Amniotic stem cell (primary cell): ENCODE results near the gene ERCC6L2.

Source experiments
- DNase-seq: peaks from one replicate; lab custom pipeline; 2025; lab: John Stamatoyannopoulos, UW

ERCC6L2 gene

GRCh38 chr9:95875305-95876137 is at the start of gene ERCC6L2:
Gene ERCC6L2, plus strand, starts transcription at chr9:95875691. Its CDS starts 348 bp downstream, at chr9:95876039.
- peak; percentile 98 for DNase-seq

- no peak for DNase-seq
Observed at GRCh38 chr9:95826183-95826838, 49.2 kb upstream of the ERCC6L2 start.

DNA sequence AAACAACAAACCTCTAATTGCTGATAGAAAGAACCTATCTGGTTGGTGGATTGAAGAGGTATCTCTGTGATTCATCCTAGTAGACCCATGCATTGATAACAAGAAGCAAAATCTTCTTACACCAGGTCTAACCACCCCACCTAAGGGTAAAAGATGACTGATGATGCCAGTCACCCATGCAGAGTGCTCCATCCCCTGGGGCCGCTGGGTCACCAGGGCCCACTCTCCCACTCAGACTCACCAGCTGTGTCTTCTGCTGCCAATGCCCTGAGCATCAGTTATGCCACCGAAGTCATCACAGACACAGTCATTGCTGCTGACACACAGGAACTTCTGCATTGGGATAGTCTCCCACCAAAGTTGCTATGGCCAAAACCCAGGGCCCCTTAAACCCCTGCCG is 44.7 kb upstream of the ERCC6L2 start:
- no peak for DNase-seq

GRCh38 chr9:95831810-95832209 is 43.7 kb upstream of the ERCC6L2 start:
- DNase-seq = no peak

DNA sequence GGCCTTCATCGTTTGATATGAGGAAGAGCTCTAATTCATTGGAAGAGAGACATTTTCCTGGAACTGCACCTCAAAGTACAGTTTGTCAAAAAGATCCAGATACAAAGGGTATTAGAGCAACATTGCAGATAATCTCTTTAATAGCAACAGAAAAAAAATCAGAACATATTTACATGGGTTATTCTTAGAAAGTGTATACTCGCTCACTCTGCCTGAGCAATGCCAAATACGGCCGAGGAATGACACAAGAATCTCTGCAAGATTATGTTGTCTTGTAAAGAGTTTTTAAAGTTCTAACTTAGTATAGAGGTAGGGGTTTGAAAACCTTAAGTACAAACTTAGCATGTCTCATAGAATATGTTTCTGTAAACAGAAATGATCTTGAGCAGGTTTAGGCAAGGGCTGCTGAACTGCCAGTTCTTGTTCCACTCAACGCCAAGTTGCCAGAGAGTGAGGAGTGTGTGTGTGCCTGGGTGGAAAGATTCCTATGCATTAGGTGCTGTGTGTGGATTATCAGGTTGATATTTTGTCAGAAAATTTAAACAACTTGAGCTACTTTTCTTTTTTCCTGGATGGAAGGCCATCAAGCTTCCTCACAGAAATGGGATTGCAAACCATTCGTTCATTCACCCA is 41.8 kb upstream of the ERCC6L2 start:
- DNase-seq = no peak

GRCh38 chr9:95834281-95834907 is 41.1 kb upstream of the ERCC6L2 start:
- DNase-seq = no peak

- DNase-seq = no peak
Observed at GRCh38 chr9:95835393-95835792, 40.1 kb upstream of the ERCC6L2 start.

DNA sequence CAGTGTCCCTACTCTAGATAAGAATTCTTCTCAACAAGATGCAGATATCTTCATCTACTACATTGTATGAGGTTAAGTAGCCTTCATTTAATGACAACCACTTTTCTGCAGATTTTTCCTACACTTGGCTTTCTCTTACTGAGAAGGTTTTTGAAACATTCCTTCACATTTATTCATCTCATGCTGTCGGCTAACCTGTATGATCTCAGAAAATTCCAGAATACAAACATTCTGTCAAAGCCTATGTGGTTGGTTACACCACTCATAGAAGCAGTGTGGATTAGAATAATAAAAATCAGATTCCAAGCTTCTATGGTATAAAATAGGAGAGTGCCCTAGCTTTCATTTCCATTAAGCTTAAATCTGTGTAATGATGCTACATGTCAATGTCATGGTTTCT is 39.4 kb upstream of the ERCC6L2 start:
- no peak for DNase-seq

DNA sequence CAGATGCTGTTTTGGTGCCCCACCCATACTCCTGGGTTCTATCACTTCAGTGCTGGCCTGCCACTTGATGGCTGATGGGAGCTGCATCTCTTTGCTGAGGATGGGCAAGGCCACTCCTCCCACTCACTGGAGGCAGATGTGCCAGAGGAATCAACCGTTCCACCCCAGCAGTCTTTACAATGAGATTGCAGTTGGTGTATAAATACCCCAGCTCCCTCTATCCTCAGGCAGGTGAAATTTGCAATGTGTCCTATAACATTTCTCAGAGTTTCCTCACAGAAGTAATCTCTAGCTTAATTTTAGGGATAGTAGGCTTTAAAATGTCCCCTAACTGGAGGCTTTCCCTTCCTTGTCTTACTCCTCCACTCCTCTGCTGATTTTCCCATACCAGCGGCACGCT is 36.5 kb upstream of the ERCC6L2 start:
- DNase-seq = no peak

DNA sequence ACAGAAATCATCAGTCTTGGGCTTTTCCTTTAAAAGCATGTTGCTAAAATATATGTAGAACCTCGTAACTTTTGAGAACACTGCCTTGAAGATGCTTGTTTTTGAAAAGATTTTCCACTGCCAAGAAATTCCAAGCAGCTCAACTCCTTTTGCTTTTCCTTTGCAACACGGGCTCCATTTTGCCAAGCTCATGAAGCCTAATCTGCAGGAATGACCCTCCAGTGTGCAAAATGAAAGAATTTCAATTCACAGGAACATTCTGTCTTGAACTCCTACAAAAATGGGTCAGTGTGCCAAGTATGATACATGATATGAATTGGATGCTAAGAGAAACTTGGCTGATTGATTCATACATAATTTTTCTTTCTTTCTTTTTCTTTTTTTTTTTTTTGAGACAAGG is 35.4 kb upstream of the ERCC6L2 start:
- no peak for DNase-seq

DNA sequence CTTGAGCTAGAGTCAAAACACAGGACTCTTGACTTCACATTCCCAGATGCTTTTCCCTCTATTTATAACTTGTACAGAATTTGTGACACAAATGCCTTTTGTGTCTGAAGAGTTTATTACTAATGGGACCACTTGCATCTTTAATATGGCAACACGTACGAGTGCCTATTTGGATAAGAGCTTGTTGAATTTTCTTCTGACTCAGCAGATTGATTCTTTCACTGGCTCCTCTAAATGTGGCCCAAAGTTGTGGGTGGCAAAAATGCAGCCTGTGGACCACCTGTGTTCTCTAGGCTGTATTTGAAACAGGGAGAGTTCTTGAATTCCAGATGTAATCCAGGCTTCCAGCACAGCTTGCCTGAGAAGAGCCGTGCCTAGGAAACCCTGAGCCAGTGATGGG is 34.1 kb upstream of the ERCC6L2 start:
- no peak for DNase-seq

DNA sequence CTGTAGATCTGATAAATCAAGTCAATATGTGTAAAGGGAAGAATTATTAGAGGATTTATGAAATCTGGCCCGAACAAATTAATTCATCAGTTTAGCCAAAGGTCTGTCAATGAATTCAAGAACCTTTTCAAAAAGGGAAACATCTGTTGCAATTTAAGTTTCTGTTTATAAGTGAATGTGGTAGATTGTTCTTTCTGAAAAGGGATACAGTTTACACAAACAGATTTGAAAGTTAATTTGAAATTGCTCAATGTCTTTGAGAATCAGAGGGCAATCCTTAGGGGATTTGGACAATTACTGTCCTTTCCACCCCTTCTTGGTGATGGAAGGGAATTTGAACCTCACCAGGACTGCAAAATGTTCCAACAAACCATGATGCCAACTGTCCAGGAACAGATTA is 29.7 kb upstream of the ERCC6L2 start:
- no peak for DNase-seq

DNA sequence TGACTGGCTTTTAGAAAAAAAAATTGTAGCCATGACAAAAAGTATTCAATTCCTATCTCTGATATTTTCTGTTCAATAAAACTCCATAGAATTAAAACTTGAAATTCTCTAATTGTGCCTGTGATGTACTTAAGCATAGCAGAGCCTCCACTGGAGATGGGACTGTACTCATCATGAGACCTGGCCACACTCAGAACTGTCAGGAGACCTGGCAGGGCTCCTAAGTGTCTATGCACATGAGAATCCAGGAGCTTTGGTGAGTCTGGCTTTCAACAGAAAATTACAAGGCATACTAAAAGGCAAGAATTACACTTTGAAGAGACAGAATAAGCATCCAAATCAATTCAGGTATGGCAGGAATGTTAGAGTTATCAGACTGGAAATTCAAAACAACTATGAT is 26.7 kb upstream of the ERCC6L2 start:
- DNase-seq = no peak

GRCh38 chr9:95852059-95853032 is 23.1 kb upstream of the ERCC6L2 start:
- DNase-seq = no peak

- no peak for DNase-seq
Observed at GRCh38 chr9:95854386-95855020, 21.0 kb upstream of the ERCC6L2 start.

- no peak for DNase-seq
Observed at GRCh38 chr9:95855961-95856360, 19.5 kb upstream of the ERCC6L2 start.

DNA sequence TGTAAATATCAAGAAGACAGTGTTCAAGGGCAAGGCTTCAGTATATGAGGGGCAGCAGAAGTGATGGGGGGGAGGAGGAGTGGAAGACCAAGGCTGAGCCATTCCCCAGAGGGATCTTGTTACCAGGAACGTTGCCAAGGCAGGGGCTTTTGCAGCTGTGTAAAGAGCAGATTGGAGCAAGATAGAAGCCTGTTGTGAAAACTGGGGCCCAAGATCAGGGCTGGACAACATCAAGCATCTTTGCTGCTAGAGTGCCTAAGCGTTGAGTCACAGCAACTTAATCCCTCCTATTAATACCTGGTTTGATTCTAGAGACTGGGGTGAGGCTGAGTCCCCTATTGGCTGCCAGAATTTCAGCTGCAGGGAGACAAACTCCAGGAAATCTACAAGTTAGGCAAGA is 18.4 kb upstream of the ERCC6L2 start:
- no peak for DNase-seq

DNA sequence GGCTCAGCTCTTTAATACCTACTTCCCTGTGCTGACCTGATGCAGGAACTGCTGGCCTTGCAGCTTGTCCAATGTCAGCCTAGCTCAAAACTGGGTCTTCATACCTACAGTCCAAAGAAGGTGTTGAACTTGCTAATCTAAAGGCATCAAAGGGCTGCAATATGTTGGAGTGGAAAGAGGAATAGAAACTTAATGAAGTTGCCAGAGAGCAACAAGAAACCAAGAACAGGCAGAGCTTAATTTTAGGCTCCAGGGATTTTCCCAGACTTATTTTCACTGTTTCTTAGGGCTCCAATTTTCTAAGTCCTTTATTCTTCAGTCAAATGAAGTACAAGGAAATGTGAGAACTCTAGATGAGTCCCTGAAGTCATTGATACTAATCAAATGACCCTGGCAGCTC is 17.6 kb upstream of the ERCC6L2 start:
- no peak for DNase-seq

DNA sequence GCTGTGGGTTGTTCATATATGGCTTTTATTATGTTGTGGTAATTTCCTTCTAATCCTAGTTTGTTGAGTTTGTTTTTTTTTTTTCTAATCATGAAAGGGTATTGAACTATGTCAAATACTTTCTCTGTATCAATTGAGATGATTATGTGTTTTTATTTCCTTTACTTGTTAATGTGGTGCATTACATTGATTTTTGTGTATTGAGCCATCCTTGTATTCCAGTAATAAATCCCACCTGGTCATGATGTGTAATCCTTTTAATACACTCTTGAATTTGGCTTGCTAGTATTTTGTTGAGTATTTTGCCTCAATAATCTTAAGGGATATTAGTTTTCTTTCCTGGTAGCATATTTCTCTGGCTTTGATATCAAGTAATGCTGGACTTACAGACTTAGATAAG is 13.1 kb upstream of the ERCC6L2 start:
- no peak for DNase-seq

GRCh38 chr9:95864852-95865580 is 10.5 kb upstream of the ERCC6L2 start:
- DNase-seq = no peak
